Activated CD4-positive, alpha-beta T cell treated with anti-CD3 and anti-CD28 coated beads for 48 hours (primary cell): Measurements from ENCODE around the gene PRKCH.

Source experiments
- DNase-seq: peaks from one replicate; pipeline ENCODE4 v3.0.0-alpha.2; 2020

Gene PRKCH

GRCh38 chr14:61559641-61560201 lies 238.3 kb downstream of the PRKCH start:
- no peak for DNase-seq

- DNase-seq: no peak
Measured at GRCh38 chr14:61560323-61560722, 238.9 kb downstream of the PRKCH start.

- no peak for DNase-seq
Measured at GRCh38 chr14:61561104-61561503, 239.7 kb downstream of the PRKCH start.

GRCh38 chr14:61561657-61562276 lies 240.4 kb downstream of the PRKCH start:
- DNase-seq: no peak

- peak; percentile 60 for DNase-seq
Measured at GRCh38 chr14:61562321-61563161, 241.2 kb downstream of the PRKCH start.

GRCh38 chr14:61563162-61563511 lies 241.8 kb downstream of the PRKCH start:
- no peak for DNase-seq

GRCh38 chr14:61563880-61564617 lies 242.7 kb downstream of the PRKCH start:
- DNase-seq: no peak

GRCh38 chr14:61564618-61565091 lies 243.3 kb downstream of the PRKCH start:
- no peak for DNase-seq

- DNase-seq: no peak
Measured at GRCh38 chr14:61565181-61565580, 243.8 kb downstream of the PRKCH start.

GRCh38 chr14:61565836-61566536 lies 244.6 kb downstream of the PRKCH start:
- DNase-seq: no peak

- DNase-seq: no peak
Measured at GRCh38 chr14:61566537-61567225, 245.3 kb downstream of the PRKCH start.

GRCh38 chr14:61567838-61568571 lies 246.6 kb downstream of the PRKCH start:
- no peak for DNase-seq

- DNase-seq: peak; percentile 69
Measured at GRCh38 chr14:61568572-61569011, 247.2 kb downstream of the PRKCH start.

- DNase-seq: no peak
Measured at GRCh38 chr14:61569308-61569707, 247.9 kb downstream of the PRKCH start.

- DNase-seq: peak; percentile 71
Measured at GRCh38 chr14:61569812-61570548, 248.6 kb downstream of the PRKCH start.

GRCh38 chr14:61570549-61571290 lies 249.3 kb downstream of the PRKCH start:
- DNase-seq: no peak

- no peak for DNase-seq
Measured at GRCh38 chr14:61571917-61572316, 250.5 kb downstream of the PRKCH start.

- DNase-seq: no peak
Measured at GRCh38 chr14:61573321-61573720, 251.9 kb downstream of the PRKCH start.

- peak; percentile 35 for DNase-seq
Measured at GRCh38 chr14:61573748-61574513, 252.6 kb downstream of the PRKCH start.
